Stimulated activated effector memory CD8-positive, alpha-beta T cell treated with anti-CD3 and anti-CD28 coated beads, Interleukin-12 subunit alpha, Interleukin-12 subunit beta, amount 100 ng/mL, for 72 hours (primary cell): ENCODE results near the gene LRMDA.
"Not testable (repeated sequence)": the region's sequence is repeated elsewhere in the genome, so short reads cannot be mapped to it uniquely, and the experiment has no call there.

Source experiments
- ATAC-seq: fragments of 150-1000 bp; cut with Tn5 transposase; 2 replicates; pipeline ENCODE4 v1.10.0; 2021
- DNase-seq, 2 donors: peaks; one replicate each; pipeline ENCODE4 v3.0.0; 2021 to 2022; ENCODE audit warnings: low spot score in 2 of 2
- H3K27ac Mint-ChIP-seq: one replicate; pipeline ENCODE4 v1.8.0; 2022; ENCODE audit warnings: mild to moderate bottlenecking, mixed read lengths
- H3K36me3 Mint-ChIP-seq: one replicate; pipeline ENCODE4 v1.8.0; 2022; ENCODE audit warnings: mild to moderate bottlenecking, mixed read lengths
- H3K4me1 Mint-ChIP-seq: one replicate; pipeline ENCODE4 v1.8.0; 2022; ENCODE audit warnings: mixed read lengths
- H3K4me3 Mint-ChIP-seq: one replicate; pipeline ENCODE4 v1.8.0; 2022; ENCODE audit warnings: mild to moderate bottlenecking, mixed read lengths
- H3K9me3 Mint-ChIP-seq: one replicate; pipeline ENCODE4 v1.8.0; 2022; ENCODE audit warnings: mixed read lengths

Gene LRMDA

DNA sequence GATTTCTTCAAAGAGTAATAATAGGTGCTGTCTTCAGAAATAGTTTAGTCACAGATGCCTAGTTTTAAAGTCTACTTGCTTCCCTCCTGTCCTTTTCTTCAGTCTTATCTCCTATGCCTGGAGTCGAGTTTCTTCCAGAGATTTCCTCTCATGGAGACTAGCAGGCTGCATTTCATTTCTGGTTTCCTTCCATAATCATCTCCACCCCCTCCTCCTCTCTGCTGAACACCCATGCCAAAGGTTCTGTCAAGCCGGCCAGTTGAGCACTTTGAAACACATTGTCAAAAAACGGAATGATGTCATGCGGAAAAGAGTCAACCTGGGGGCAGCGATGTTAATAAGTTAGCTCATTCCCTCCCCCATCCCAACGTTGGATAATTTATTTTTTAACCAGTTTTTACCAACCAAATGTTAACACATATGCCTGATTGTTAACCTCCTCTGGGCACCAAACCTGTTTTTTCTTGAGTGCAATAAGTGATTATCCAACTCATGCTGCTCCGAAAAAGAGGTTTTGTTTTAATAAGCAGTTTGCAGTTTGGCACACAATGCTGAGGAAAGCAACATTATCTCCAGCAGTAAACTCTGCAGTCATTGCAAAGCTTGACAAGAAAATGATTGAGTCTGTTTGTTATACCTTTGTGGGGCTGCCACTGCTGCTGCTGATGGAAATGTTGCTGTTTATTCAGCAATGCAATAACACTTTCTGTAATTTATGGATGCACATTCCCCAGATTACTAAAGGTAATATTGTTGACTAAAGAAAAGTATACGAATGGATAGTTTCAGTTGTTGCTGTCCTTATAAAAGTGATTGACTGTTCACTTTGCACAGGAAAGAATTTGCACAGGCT is 161.6 kb downstream of the LRMDA start:
- Mint-ChIP-seq H3K36me3 (no peaks in the 10 kb centered on the region), H3K4me1 (no peaks in the 10 kb centered on the region), H3K9me3 (no peaks in the 10 kb centered on the region), H3K27ac (no peak overlapping the region), H3K4me3 (no peak overlapping the region)
- DNase-seq = no peak
- ATAC-seq = no peak

GRCh38 chr10:75593692-75594556 is 162.5 kb downstream of the LRMDA start:
- ATAC-seq (no peak), DNase-seq (no peak)
- H3K4me1 Mint-ChIP-seq = no peaks in the 10 kb centered on the region
- no peaks in the 10 kb centered on the region for H3K36me3 Mint-ChIP-seq
- no peak overlapping the region for H3K27ac Mint-ChIP-seq
- H3K9me3 Mint-ChIP-seq = no peaks in the 10 kb centered on the region
- H3K4me3 Mint-ChIP-seq = no peak overlapping the region

DNA sequence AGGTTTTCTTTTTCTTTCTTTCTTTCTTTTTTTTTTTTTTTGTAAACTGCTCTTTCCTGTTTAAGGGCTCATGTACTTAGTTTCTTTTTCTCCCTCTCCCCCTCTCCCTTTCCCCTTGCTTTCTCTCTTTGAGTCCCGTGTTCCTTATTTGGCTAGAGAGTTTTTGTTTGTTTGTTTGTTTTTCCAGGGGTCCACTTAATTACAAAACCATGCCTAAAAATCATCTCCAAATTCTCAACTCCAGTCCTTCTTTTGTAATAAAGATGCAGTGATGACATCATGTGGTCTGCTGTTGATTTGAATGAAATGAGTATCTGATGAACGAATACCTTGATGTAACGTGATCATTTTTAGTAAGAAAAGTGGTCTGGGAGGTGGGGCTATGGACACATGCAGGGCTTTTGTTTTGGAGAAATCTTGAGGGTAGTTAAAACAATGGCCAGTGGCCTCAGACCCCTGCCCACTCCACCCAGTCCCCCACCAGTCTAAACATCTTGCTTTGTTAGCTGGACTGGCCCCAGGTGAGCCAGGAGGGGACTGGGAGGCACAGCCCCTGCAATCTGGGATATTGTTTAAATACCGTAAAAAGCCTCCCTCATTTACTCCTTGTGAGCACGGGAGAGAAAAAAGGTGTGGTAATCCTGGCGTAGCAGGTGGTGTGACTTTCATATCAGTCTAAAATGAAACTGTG is 165.7 kb downstream of the LRMDA start:
- no peak overlapping the region for H3K27ac Mint-ChIP-seq
- no peaks in the 10 kb centered on the region for H3K9me3 Mint-ChIP-seq
- no peak overlapping the region for H3K4me3 Mint-ChIP-seq
- H3K36me3 Mint-ChIP-seq = no peaks in the 10 kb centered on the region
- H3K4me1 Mint-ChIP-seq = no peaks in the 10 kb centered on the region
- DNase-seq (no peak), ATAC-seq (no peak)

DNA sequence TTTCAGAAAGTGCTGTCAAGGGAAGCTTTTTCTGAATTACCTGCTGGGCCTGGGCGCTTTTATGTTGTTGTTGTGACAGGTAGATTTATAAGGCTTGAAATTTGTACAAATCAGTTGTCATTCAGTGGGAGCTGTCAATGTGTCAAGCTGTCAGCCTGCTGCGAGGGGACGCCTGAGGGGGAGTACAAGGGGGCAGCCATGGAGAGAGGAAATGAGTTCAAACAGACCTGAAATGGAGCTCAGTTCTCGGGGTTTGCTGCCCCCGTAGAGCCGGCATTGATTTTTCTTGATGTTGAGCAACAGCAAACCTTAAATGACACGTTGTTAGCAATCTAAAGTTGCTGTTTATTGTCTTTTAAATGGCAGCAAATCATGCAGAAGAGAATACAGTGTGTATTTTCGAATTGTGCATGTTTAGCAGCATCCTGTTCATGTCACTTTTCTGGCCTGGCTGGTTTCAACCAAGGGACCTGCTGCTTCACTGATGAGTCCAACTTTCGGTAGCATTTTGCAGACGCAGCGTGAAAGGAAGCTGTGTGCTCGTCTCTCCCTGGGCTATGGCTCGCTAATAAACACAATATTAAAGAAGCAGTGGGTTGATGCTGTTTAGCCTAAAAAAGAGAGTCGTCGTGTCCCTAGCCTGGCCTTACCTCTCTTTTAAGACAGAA is 166.5 kb downstream of the LRMDA start:
- Mint-ChIP-seq H3K4me3 (no peak overlapping the region), H3K36me3 (no peaks in the 10 kb centered on the region), H3K4me1 (no peaks in the 10 kb centered on the region), H3K27ac (no peak overlapping the region), H3K9me3 (no peaks in the 10 kb centered on the region)
- no peak for DNase-seq
- ATAC-seq = no peak

DNA sequence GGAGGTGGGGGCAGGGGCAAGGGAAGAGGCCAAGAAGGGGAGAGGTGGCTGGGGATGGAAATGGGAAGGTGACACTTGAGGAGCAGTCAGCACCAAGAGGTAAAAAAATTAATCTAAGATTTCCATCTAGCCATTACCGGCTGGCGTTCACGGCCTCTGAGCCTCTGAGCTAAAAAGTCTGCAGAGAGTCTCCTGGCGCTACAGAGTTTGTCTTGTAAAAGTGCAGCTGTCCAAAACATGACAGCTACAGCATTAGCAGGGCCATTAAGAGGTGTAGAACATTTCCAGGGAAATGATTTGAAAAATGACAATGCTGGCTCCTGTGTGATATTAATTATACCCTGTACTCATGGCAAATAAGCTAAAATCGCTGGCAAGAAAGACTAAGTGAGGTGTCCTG is 167.6 kb downstream of the LRMDA start:
- DNase-seq = no peak
- Mint-ChIP-seq H3K9me3 (no peaks in the 10 kb centered on the region), H3K36me3 (no peaks in the 10 kb centered on the region), H3K27ac (no peak overlapping the region), H3K4me3 (no peak overlapping the region), H3K4me1 (no peaks in the 10 kb centered on the region)
- no peak for ATAC-seq

DNA sequence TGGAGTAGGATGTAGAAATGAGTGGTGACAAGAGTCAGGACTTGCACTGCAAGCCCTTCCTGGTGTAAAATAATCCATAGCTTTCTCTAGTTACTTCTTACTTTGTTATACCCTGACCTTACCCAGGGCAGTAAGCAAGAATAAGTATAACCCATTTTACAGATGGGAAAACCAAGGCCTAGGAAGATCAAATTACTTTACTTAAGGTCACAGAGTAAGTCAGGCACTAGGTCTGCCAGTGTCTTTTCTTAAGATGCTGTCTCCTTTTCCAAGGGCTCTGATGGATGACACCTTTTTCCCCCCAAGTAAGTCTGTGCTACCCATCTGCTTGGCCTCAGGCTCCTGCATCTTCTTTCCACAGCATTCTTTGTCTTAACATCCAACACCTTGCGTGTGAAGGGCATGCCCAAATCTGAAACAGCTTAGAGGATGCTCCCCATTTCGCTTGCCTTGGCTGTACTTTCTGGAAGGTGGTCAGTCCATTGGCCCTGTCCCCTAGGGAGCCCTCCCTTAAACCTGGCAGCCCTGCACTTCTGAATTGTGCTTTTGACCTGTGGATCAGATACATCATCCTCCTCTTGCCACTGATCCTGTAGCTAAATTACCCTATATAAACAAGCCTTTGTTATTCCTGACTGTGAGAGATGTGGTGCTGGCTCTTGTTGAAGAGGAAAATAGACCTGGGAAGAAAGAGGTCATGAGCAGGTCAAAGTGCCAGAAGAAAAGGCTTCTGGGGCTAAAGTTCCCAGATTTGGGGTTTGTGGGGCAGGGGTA is 168.6 kb downstream of the LRMDA start:
- H3K9me3 Mint-ChIP-seq = no peaks in the 10 kb centered on the region
- no peak for ATAC-seq
- no peaks in the 10 kb centered on the region for H3K36me3 Mint-ChIP-seq
- no peak overlapping the region for H3K27ac Mint-ChIP-seq
- no peak overlapping the region for H3K4me3 Mint-ChIP-seq
- no peaks in the 10 kb centered on the region for H3K4me1 Mint-ChIP-seq
- no peak for DNase-seq

GRCh38 chr10:75600833-75601232 is 169.4 kb downstream of the LRMDA start:
- Mint-ChIP-seq H3K9me3 (no peaks in the 10 kb centered on the region), H3K36me3 (no peaks in the 10 kb centered on the region), H3K27ac (no peak overlapping the region), H3K4me3 (no peak overlapping the region), H3K4me1 (no peaks in the 10 kb centered on the region)
- ATAC-seq (no peak), DNase-seq (no peak)

DNA sequence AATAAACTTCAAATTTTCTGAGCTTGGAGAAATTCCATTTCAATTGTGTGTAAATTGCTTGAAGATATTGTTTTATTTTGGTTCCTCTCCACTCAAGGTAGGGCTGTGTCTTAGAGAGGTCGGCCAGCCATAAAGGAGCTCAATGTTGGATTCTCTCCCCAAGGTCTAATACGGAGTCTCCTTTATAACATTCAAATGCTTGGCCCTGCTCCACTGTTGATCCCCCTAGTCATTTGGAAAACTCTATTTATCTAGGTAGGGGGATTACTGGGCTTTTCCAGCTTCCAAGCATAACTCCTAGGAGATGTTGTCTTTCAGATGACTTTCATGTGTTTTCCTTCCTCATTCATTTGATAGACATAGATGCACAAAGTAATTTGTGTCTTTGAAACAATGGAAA is 170.9 kb downstream of the LRMDA start:
- no peaks in the 10 kb centered on the region for H3K4me1 Mint-ChIP-seq
- no peaks in the 10 kb centered on the region for H3K36me3 Mint-ChIP-seq
- DNase-seq = no peak
- no peaks in the 10 kb centered on the region for H3K9me3 Mint-ChIP-seq
- H3K27ac Mint-ChIP-seq = no peak overlapping the region
- no peak for ATAC-seq
- H3K4me3 Mint-ChIP-seq = no peak overlapping the region

DNA sequence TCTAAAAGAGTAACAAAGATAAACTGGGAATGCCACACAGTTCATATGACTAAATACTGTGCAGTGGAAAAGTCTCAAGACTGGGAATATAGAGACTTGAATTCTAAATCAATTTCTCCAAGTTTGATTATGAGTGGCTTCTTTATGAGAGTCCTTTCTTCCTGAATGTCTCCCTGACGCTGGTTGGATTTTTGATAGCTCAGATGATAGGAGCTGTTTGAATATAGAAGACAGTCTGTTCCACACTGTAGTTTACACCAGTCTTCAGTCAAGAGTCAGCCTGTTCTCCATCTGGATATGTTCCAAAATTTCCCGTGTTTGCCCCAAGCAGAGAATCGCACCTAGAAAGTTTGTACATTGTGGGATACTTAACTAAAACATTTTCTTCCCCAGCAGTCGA is 173.7 kb downstream of the LRMDA start:
- H3K9me3 Mint-ChIP-seq = no peaks in the 10 kb centered on the region
- no peaks in the 10 kb centered on the region for H3K4me1 Mint-ChIP-seq
- H3K36me3 Mint-ChIP-seq = no peaks in the 10 kb centered on the region
- no peak for DNase-seq
- no peak overlapping the region for H3K4me3 Mint-ChIP-seq
- no peak overlapping the region for H3K27ac Mint-ChIP-seq
- ATAC-seq = no peak

GRCh38 chr10:75605795-75606194 is 174.4 kb downstream of the LRMDA start:
- H3K27ac Mint-ChIP-seq, H3K9me3 Mint-ChIP-seq, H3K4me3 Mint-ChIP-seq, DNase-seq, H3K4me1 Mint-ChIP-seq, ATAC-seq, H3K36me3 Mint-ChIP-seq: not testable (repeated sequence)

- no peaks in the 10 kb centered on the region for H3K4me1 Mint-ChIP-seq
- no peak overlapping the region for H3K4me3 Mint-ChIP-seq
- no peak for DNase-seq
- H3K9me3 Mint-ChIP-seq = no peaks in the 10 kb centered on the region
- H3K27ac Mint-ChIP-seq = no peak overlapping the region
- no peaks in the 10 kb centered on the region for H3K36me3 Mint-ChIP-seq
- no peak for ATAC-seq
These were observed 174.9 kb downstream of the LRMDA start for GRCh38 chr10:75606203-75606779.

GRCh38 chr10:75607576-75607975 is 176.2 kb downstream of the LRMDA start:
- H3K4me3 Mint-ChIP-seq = no peak overlapping the region
- ATAC-seq = no peak

GRCh38 chr10:75610183-75610582 is 178.8 kb downstream of the LRMDA start:
- ATAC-seq = no peak
- Mint-ChIP-seq H3K27ac (no peak overlapping the region), H3K4me3 (no peak overlapping the region)

More at GRCh38 chr10:75607576-75607975, 176.2 kb downstream of the LRMDA start:
- Mint-ChIP-seq H3K27ac (no peak overlapping the region), H3K4me1 (no peaks in the 10 kb centered on the region), H3K9me3 (no peaks in the 10 kb centered on the region), H3K36me3 (no peaks in the 10 kb centered on the region)
- DNase-seq = no peak

More at GRCh38 chr10:75610183-75610582, 178.8 kb downstream of the LRMDA start:
- no peak for DNase-seq
- no peaks in the 10 kb centered on the region for H3K4me1 Mint-ChIP-seq
- H3K9me3 Mint-ChIP-seq = no peaks in the 10 kb centered on the region
- H3K36me3 Mint-ChIP-seq = no peaks in the 10 kb centered on the region
